Loucy (cell line): Measurements from ENCODE around the gene CYP1B1.
"Not testable (repeated sequence)": the region's sequence is repeated elsewhere in the genome, so short reads cannot be mapped to it uniquely, and the experiment has no call there.

ENCODE experiments used
- H2AFZ ChIP-seq: fragments of 200-600 bp; sonication (generic); 2 replicates; pipeline ENCODE4 v1.6.0; 2016; ENCODE audit warnings: antibody characterized with exemption, mild to moderate bottlenecking, low read length, moderate library complexity
- H3F3A ChIP-seq: fragments of 200-600 bp; 2 replicates; pipeline ENCODE4 v1.6.0; 2016; ENCODE audit warnings: antibody characterized with exemption, low read depth, mild to moderate bottlenecking
- H3K27me3 ChIP-seq: fragments of 200-600 bp; sonication (generic); 2 replicates; pipeline ENCODE4 v1.6.1; 2014; ENCODE audit warnings: low read length, mild to moderate bottlenecking; ENCODE audit not compliant: insufficient read depth, poor library complexity, severe bottlenecking
- H3K36me3 ChIP-seq: fragments of 200-600 bp; sonication (generic); 2 replicates; pipeline ENCODE4 v1.6.1; 2016; ENCODE audit warnings: low read length; ENCODE audit not compliant: insufficient read depth
- H3K4me1 ChIP-seq: fragments of 200-600 bp; sonication (generic); 2 replicates; pipeline ENCODE4 v1.5.1; 2014; ENCODE audit warnings: low read length, mild to moderate bottlenecking; ENCODE audit not compliant: insufficient read depth, poor library complexity, severe bottlenecking
- H3K4me2 ChIP-seq: fragments of 200-600 bp; sonication (generic); 2 replicates; pipeline ENCODE4 v1.6.0; 2014; ENCODE audit warnings: antibody characterized with exemption, low read length, low read depth, mild to moderate bottlenecking; ENCODE audit not compliant: poor library complexity, severe bottlenecking
- H3K4me3 ChIP-seq: fragments of 200-600 bp; sonication (generic); 2 replicates; pipeline ENCODE4 v1.5.1; 2014; ENCODE audit warnings: low read length, mild to moderate bottlenecking, mixed read lengths; ENCODE audit not compliant: poor library complexity, severe bottlenecking
- H3K79me2 ChIP-seq: fragments of 200-600 bp; sonication (generic); 2 replicates; pipeline ENCODE4 v1.6.1; 2014; ENCODE audit warnings: low read length; ENCODE audit not compliant: insufficient read depth
- H3K9ac ChIP-seq: fragments of 200-600 bp; sonication (generic); 2 replicates; pipeline ENCODE4 v1.6.0; 2014; ENCODE audit warnings: mild to moderate bottlenecking, low read depth, low read length, moderate library complexity; ENCODE audit not compliant: poor library complexity, severe bottlenecking
- H3K9me2 ChIP-seq: fragments of 200-600 bp; sonication (generic); replicated peaks from 2 replicates; pipeline ENCODE4 v1.6.1; 2016; ENCODE audit warnings: low read depth, low read length, mixed read lengths
- H3K9me3 ChIP-seq: fragments of 200-600 bp; sonication (generic); 2 replicates; pipeline ENCODE4 v1.6.1; 2014; ENCODE audit warnings: mild to moderate bottlenecking, antibody characterized with exemption, low read length, low read depth; ENCODE audit not compliant: insufficient read depth
- H4K20me1 ChIP-seq: fragments of 200-600 bp; sonication (generic); 2 replicates; pipeline ENCODE4 v1.6.0; 2014; ENCODE audit warnings: antibody characterized with exemption, low read length, mild to moderate bottlenecking; ENCODE audit not compliant: insufficient read depth, poor library complexity, severe bottlenecking
- CTCF ChIP-seq: fragments of 200-600 bp; sonication (generic); conservative IDR thresholded peaks from 2 replicates; pipeline ENCODE4 v1.5.1; 2014; ENCODE audit warnings: mild to moderate bottlenecking, antibody characterized with exemption, low read length
- EZH2phosphoT487 ChIP-seq: fragments of 200-600 bp; IDR thresholded peaks from 2 replicates; pipeline ENCODE4 v1.6.1; 2018; ENCODE audit warnings: antibody characterized with exemption, mild to moderate bottlenecking, moderate library complexity, borderline replicate concordance

The CYP1B1 gene

GRCh38 chr2:38113981-38114708, 38.2 kb upstream of the CYP1B1 start:
- Histone ChIP-seq H3K36me3 (no peaks in the 10 kb centered on the region), H3K4me1 (no peaks in the 10 kb centered on the region), H3K9ac (no peak overlapping the region), H3K27me3 (no peaks in the 10 kb centered on the region), H3F3A (no peaks in the 10 kb centered on the region), H3K4me2 (no peak overlapping the region), H4K20me1 (no peaks in the 10 kb centered on the region), H3K9me3 (no peaks in the 10 kb centered on the region), H2AFZ (no peak overlapping the region), H3K4me3 (no peak overlapping the region), H3K9me2 (no peaks in the 10 kb centered on the region), H3K79me2 (no peaks in the 10 kb centered on the region)
- TF ChIP-seq CTCF (no peak), EZH2phosphoT487 (no peak)

- H3K36me3 ChIP-seq = no peaks in the 10 kb centered on the region
- H3K4me3 ChIP-seq = no peak overlapping the region
- H3K79me2 ChIP-seq = no peaks in the 10 kb centered on the region
- no peaks in the 10 kb centered on the region for H3K4me1 ChIP-seq
- H3K4me2 ChIP-seq = no peak overlapping the region
- no peaks in the 10 kb centered on the region for H3K27me3 ChIP-seq
- H3K9me3 ChIP-seq = no peaks in the 10 kb centered on the region
- H2AFZ ChIP-seq = no peak overlapping the region
- no peaks in the 10 kb centered on the region for H3F3A ChIP-seq
- H3K9me2 ChIP-seq = no peaks in the 10 kb centered on the region
- H3K9ac ChIP-seq = no peak overlapping the region
- no peaks in the 10 kb centered on the region for H4K20me1 ChIP-seq
- no peak for TF ChIP-seq EZH2phosphoT487
These were observed 37.1 kb upstream of the CYP1B1 start for GRCh38 chr2:38113051-38113450.

- H2AFZ ChIP-seq, H3K9me3 ChIP-seq, H3K79me2 ChIP-seq, H3K4me3 ChIP-seq, H3K36me3 ChIP-seq, H3K4me2 ChIP-seq, H3F3A ChIP-seq, H3K4me1 ChIP-seq, H3K27me3 ChIP-seq, H3K9me2 ChIP-seq, H3K9ac ChIP-seq, H4K20me1 ChIP-seq: not testable (repeated sequence)
These were observed 35.4 kb upstream of the CYP1B1 start for GRCh38 chr2:38111350-38111749.

GRCh38 chr2:38109732-38110181, 33.8 kb upstream of the CYP1B1 start:
- Histone ChIP-seq H3K9me3 (no peaks in the 10 kb centered on the region), H3K79me2 (no peaks in the 10 kb centered on the region), H3F3A (no peaks in the 10 kb centered on the region), H3K4me1 (no peaks in the 10 kb centered on the region), H3K9me2 (no peaks in the 10 kb centered on the region), H2AFZ (no peak overlapping the region), H3K4me2 (no peak overlapping the region), H4K20me1 (no peaks in the 10 kb centered on the region), H3K36me3 (no peaks in the 10 kb centered on the region), H3K4me3 (no peak overlapping the region), H3K9ac (no peak overlapping the region), H3K27me3 (no peaks in the 10 kb centered on the region)
- no peak for TF ChIP-seq CTCF
- no peak for TF ChIP-seq EZH2phosphoT487
